Adrenal gland (tissue), 12 donors: ENCODE results near the gene ATP12A. TPM values are rescaled to one million over a fixed set of nuclear protein-coding genes. Genes with fewer than 3 reads are reported as not detected.

Experiments
- DNase-seq, 7 donors: peaks; one replicate each; pipeline ENCODE4 v3.0.0-alpha.2; 2019 to 2020
- H3K27ac ChIP-seq, 5 donors: fragments of 200-600 bp; sonication (generic) in 4 of 5; 1 replicate in 3 of 5; 2 replicates in 2 of 5; pipeline versions ENCODE4 v1.5.1 to v1.8.0; 2016 to 2020; ENCODE audit warnings: mild to moderate bottlenecking in 1 of 5
- H3K27me3 ChIP-seq: fragments of 200-600 bp; 2 replicates; pipeline ENCODE4 v1.8.0; 2021
- H3K36me3 ChIP-seq, 2 donors: fragments of 200-600 bp; replicated peaks in 1 of 2; 1 replicate in 1 of 2; 2 replicates in 1 of 2; pipeline versions ENCODE4 v1.5.1 to v1.8.0; 2018 to 2022
- H3K4me1 ChIP-seq, 2 donors: fragments of 200-600 bp; replicated peaks in 1 of 2; 1 replicate in 1 of 2; 2 replicates in 1 of 2; pipeline versions ENCODE4 v1.5.1 to v1.8.0; 2018 to 2021
- H3K4me3 ChIP-seq, 4 donors: fragments of 200-600 bp; sonication (generic) in 3 of 4; one replicate each; pipeline ENCODE4 v1.5.1; 2016 to 2018
- H3K9me3 ChIP-seq, 3 donors: fragments of 200-600 bp; sonication (generic) in 1 of 3; replicated peaks in 1 of 3; 1 replicate in 2 of 3; 2 replicates in 1 of 3; pipeline versions ENCODE4 v1.5.1 to v1.8.0; 2016 to 2021
- CTCF ChIP-seq, 6 experiments: fragments of 450-650 bp in 4 of 6; fragments of 200-600 bp in 2 of 6; sonication (generic) in 1 of 6; IDR thresholded peaks; 1 replicate in 5 of 6; 2 replicates in 1 of 6; pipeline versions ENCODE4 v1.5.1 to v1.8.0; 2016 to 2021; ENCODE audit warnings: antibody characterized with exemption in 6 of 6, mild to moderate bottlenecking in 2 of 6, moderate library complexity in 1 of 6
- POLR2A ChIP-seq, 2 donors: fragments of 450-650 bp; IDR thresholded peaks; one replicate each; pipeline ENCODE4 v1.6.1; 2017; ENCODE audit warnings: antibody characterized with exemption in 2 of 2, mild to moderate bottlenecking in 2 of 2, moderate library complexity in 1 of 2
- WGBS, 4 donors: extraction: QIAGEN DNeasy Blood & Tissue Kit in 2 of 4; methylation state at CpG; one replicate each; pipeline versions ENCODE4 v1.1.5 to v1.1.7; 2013 to 2017; 5-methylcytosine and 5-hydroxymethylcytosine counted together
- intact Hi-C, 2 donors: fragments of 100-400 bp; cut with DNase I; formaldehyde crosslinking; loops; one replicate each; pipeline versions ENCODE4 v1.14.1 to v1.15.0; 2022 to 2023
- polyA plus RNA-seq, 3 donors: library from polyadenylated mRNA; stranded (reverse); fragments of 200-250 nt in 2 of 3; fragments of 350-450 nt in 1 of 3; fragmentation: Illumina TruSeq in 1 of 3; extraction: RNeasy Lipid Tissue Mini Kit (QIAGEN cat#74804) in 1 of 3; gene quantifications; one replicate each; pipeline ENCODE4 v1.2.3, GENCODE V29; 2013 to 2014
- total RNA-seq, 9 donors: library from RNA; depleted of rRNA in 4 of 9; stranded (reverse); fragments of >200 nt in 4 of 9; fragments of 120-200 nt in 1 of 9; fragmentation: NEBNext Ultra II Directional in 1 of 9; extraction: Animal tissue kit (Norgen Biotek cat#: 25700) in 1 of 9; gene quantifications; one replicate each; pipeline versions ENCODE4 v1.1.0 to v1.2.4, GENCODE V29; 2013 to 2023
- donor health status: healthy with polysubstance abuse.
- donor health status: Bipolar disorder and iron deficiency.
- donor health status: DM: yes; HTN: yes; CAD: no.
- donor health status: DM: no; HTN: no; CAD: no.
- donor health status: DM: no; HTN: no; CAD: no.
- donor health status: DM: yes; HTN: yes; CAD: no.

Gene ATP12A
- total and polyA plus RNA-seq, 12 donors: 0.04 to 0.06 TPM; not detected in 10

GRCh38 chr13:24659239-24659638, 21.0 kb upstream of the ATP12A start:
- TF ChIP-seq CTCF (IDR thresholded peaks at IDR 0.05) (no peak), POLR2A (IDR thresholded peaks at IDR 0.05) (no peak)
- intact Hi-C loops: no loop called here
- 59 to 77% (median 65%) methylated on average over 3 of the region's 3 CpGs for WGBS, 4 donors

GRCh38 chr13:24660023-24660741, 20.0 kb upstream of the ATP12A start:
- no peak for TF ChIP-seq POLR2A (IDR thresholded peaks at IDR 0.05)
- no peak for TF ChIP-seq CTCF (IDR thresholded peaks at IDR 0.05)
- no peak overlapping the region for H3K4me3 ChIP-seq
- H3K36me3 ChIP-seq: no peaks in the 10 kb centered on the region
- no peaks in the 10 kb centered on the region for H3K4me1 ChIP-seq
- no peak for DNase-seq
- no peaks in the 10 kb centered on the region for H3K27me3 ChIP-seq
- H3K27ac ChIP-seq: no peak overlapping the region
- WGBS, 4 donors: 54 to 60% (median 57%) methylated on average over 4 of the region's 4 CpGs
- intact Hi-C loops: no loop called here
- H3K9me3 ChIP-seq: no peaks in the 10 kb centered on the region

More at GRCh38 chr13:24659239-24659638, 21.0 kb upstream of the ATP12A start:
- Histone ChIP-seq H3K4me1 (no peaks in the 10 kb centered on the region), H3K4me3 (no peak overlapping the region), H3K27me3 (no peaks in the 10 kb centered on the region), H3K9me3 (no peaks in the 10 kb centered on the region), H3K27ac (no peak overlapping the region), H3K36me3 (no peaks in the 10 kb centered on the region)
- DNase-seq: no peak

GRCh38 chr13:24661713-24662112, 18.5 kb upstream of the ATP12A start:
- Histone ChIP-seq H3K36me3 (no peaks in the 10 kb centered on the region), H3K4me3 (no peak overlapping the region), H3K4me1 (no peaks in the 10 kb centered on the region), H3K27ac (no peak overlapping the region), H3K9me3 (no peaks in the 10 kb centered on the region), H3K27me3 (no peaks in the 10 kb centered on the region)
- no peak for DNase-seq
- TF ChIP-seq POLR2A (IDR thresholded peaks at IDR 0.05) (no peak), CTCF (IDR thresholded peaks at IDR 0.05) (no peak)
- intact Hi-C loops: no loop called here
- 69 to 88% (median 75%) methylated on average over 5 of the region's 5 CpGs for WGBS, 4 donors

- Histone ChIP-seq H3K4me3 (no peak overlapping the region), H3K9me3 (no peaks in the 10 kb centered on the region), H3K27me3 (no peaks in the 10 kb centered on the region), H3K27ac (no peak overlapping the region), H3K36me3 (no peaks in the 10 kb centered on the region), H3K4me1 (no peaks in the 10 kb centered on the region)
- 86 to 97% (median 90%) methylated on average over 1 to 2 of the region's 2 CpGs for WGBS, 4 donors
- intact Hi-C loops: no loop called here
- TF ChIP-seq CTCF (IDR thresholded peaks at IDR 0.05): no peak
- no peak for TF ChIP-seq POLR2A (IDR thresholded peaks at IDR 0.05)
- no peak for DNase-seq
Measured at GRCh38 chr13:24662195-24663088, 17.8 kb upstream of the ATP12A start.
